ENCODE measurements around the gene CCDC40. TPM values are rescaled to one million over a fixed set of nuclear protein-coding genes. Genes with fewer than 3 reads are reported as not detected.

CCDC40 gene
- total RNA-seq, 1 experiment from 2014 or later, result 16.3 TPM

GRCh38 chr17:80146121-80147034 lies 109.9 kb downstream of the CCDC40 start (continued):
- TF ChIP-seq NFATC4 (CRISPR knock-in tag; IDR thresholded peaks at IDR 0.05) (no peak), ZBTB21 (CRISPR knock-in tag; IDR thresholded peaks at IDR 0.05; ENCODE audit: borderline replicate concordance) (no peak)
- TF ChIP-seq, protein P1, sequence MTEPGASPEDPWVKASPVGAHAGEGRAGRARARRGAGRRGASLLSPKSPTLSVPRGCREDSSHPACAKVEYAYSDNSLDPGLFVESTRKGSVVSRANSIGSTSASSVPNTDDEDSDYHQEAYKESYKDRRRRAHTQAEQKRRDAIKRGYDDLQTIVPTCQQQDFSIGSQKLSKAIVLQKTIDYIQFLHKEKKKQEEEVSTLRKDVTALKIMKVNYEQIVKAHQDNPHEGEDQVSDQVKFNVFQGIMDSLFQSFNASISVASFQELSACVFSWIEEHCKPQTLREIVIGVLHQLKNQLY (CRISPR knock-in tag; IDR thresholded peaks at IDR 0.05), result no peak

DNA sequence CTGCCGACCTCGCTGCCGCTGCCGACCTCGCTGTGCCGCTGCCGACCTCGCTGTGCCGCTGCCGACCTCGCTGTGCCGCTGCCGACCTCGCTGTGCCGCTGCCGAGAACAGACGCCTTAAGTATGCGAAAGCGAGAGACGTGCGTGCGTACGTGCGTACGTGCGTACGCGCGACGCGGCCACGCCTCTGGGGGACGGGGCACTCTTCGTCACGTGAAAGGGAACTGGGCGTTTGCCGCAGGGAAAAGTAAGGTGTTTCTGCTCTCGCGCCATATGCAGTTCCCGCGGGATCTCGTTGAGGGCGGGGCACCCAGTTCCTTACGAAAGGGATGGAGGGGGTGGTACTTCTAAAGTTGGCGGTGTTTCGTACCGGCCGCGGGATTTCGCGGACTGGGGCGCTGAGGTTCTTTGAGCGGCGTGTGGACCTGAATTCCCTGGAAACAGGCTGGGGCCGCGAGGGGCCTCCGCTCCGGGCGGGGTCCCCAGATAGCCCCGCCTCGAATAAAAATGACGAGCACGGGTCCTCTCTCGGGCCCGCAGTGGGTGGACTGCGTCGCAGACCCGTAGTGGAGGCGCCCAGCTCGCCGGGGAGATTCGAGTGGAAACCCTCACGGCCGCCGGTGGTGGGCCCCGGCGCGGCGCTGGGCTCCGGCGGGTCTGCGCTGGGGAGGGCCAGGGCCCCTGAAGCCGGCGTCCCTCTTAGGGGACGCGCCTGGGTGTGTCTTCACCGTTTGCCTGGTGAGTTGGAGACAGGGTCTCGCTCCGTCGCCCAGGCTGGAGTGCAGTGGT lies 110.8 kb downstream of the CCDC40 start, which contains the start of gene EIF4A3:
TSS of gene EIF4A3 (minus strand) at position 94 of the 788 bp plus-strand sequence. CDS start 167 bp downstream, outside the sequence.
- ChIA-PET CTCF (interaction anchor here (5.6 kb wide), 1 partner anchor 23 kb away, joined by 35 read pairs; no protein-coding TSS in a partner anchor), POLR2A (interaction anchor here (1.0 kb wide), 1 partner anchor 46 kb away, joined by 3 read pairs; the partner anchor contains the start of gene GAA)
- ATAC-seq (peak; percentile 92), DNase-seq (ENCODE audit: low spot score) (peak; percentile 99)
- Mint-ChIP-seq H3K4me1 (peaks cover 29% of the 10 kb centered on the region), H3K4me3 (peak within 1 kb of the TSS; percentile 77), H3K36me3 (peaks cover 21% of the 10 kb centered on the region), H3K27ac (peak within 1 kb of the TSS; percentile 90), H3K27me3 (ENCODE audit: low read depth) (no peaks in the 10 kb centered on the region; the same call in 1 of the 2 replicates), H3K9me3 (0 out of 2 replicates have a peak, but pooled peaks cover under 1% of the 10 kb centered on the region)
- TF ChIP-seq GRHL2 (CRISPR knock-in tag; IDR thresholded peaks at IDR 0.05; ENCODE audit: insufficient replicate concordance, severe bottlenecking) (no peak), USF1 (CRISPR knock-in tag; IDR thresholded peaks at IDR 0.05) (peak; percentile 91), FOXK1 (CRISPR knock-in tag; IDR thresholded peaks at IDR 0.05) (peak; percentile 94; the same call in 1 of the 2 replicates), SMAD3 (CRISPR knock-in tag; IDR thresholded peaks at IDR 0.05; ENCODE audit: borderline replicate concordance) (peak; percentile 61; the same call in 1 of the 2 replicates), FOXP1 (CRISPR knock-in tag; IDR thresholded peaks at IDR 0.05; ENCODE audit: borderline replicate concordance) (peak; percentile 65; the same call in 1 of the 2 replicates), TP53 (CRISPR knock-in tag; IDR thresholded peaks at IDR 0.05) (peak; percentile 87; the same call in 1 of the 2 replicates), CREB1 (CRISPR knock-in tag; IDR thresholded peaks at IDR 0.05) (peak; percentile 60; the same call in 1 of the 2 replicates), ZNF263 (CRISPR knock-in tag; IDR thresholded peaks at IDR 0.05; ENCODE audit: low read depth) (peak; percentile 44; the same call in 1 of the 2 replicates), ZBTB21 (CRISPR knock-in tag; IDR thresholded peaks at IDR 0.05; ENCODE audit: borderline replicate concordance) (peak; percentile 91; the same call in 1 of the 2 replicates), CREM (CRISPR knock-in tag; IDR thresholded peaks at IDR 0.05) (peak; percentile 76; the same call in 1 of the 2 replicates), ZNF232 (CRISPR knock-in tag; IDR thresholded peaks at IDR 0.05) (0 out of 2 replicates have a peak, but pooled peaks have one; percentile 21), ETV6 (CRISPR knock-in tag; IDR thresholded peaks at IDR 0.05) (0 out of 2 replicates have a peak, but pooled peaks have one; percentile 52), SP1 (CRISPR knock-in tag; conservative IDR thresholded peaks at IDR 0.05) (peak; percentile 99)
- TF ChIP-seq, protein P2, sequence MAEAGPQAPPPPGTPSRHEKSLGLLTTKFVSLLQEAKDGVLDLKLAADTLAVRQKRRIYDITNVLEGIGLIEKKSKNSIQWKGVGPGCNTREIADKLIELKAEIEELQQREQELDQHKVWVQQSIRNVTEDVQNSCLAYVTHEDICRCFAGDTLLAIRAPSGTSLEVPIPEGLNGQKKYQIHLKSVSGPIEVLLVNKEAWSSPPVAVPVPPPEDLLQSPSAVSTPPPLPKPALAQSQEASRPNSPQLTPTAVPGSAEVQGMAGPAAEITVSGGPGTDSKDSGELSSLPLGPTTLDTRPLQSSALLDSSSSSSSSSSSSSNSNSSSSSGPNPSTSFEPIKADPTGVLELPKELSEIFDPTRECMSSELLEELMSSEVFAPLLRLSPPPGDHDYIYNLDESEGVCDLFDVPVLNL (CRISPR knock-in tag; IDR thresholded peaks at IDR 0.05; ENCODE audit: borderline replicate concordance, low read depth), result 0 out of 2 replicates have a peak, but pooled peaks have one; percentile 16
- TF ChIP-seq, protein P3, sequence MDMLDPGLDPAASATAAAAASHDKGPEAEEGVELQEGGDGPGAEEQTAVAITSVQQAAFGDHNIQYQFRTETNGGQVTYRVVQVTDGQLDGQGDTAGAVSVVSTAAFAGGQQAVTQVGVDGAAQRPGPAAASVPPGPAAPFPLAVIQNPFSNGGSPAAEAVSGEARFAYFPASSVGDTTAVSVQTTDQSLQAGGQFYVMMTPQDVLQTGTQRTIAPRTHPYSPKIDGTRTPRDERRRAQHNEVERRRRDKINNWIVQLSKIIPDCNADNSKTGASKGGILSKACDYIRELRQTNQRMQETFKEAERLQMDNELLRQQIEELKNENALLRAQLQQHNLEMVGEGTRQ (CRISPR knock-in tag; IDR thresholded peaks at IDR 0.05), result peak; percentile 94
- TF ChIP-seq, protein P4, sequence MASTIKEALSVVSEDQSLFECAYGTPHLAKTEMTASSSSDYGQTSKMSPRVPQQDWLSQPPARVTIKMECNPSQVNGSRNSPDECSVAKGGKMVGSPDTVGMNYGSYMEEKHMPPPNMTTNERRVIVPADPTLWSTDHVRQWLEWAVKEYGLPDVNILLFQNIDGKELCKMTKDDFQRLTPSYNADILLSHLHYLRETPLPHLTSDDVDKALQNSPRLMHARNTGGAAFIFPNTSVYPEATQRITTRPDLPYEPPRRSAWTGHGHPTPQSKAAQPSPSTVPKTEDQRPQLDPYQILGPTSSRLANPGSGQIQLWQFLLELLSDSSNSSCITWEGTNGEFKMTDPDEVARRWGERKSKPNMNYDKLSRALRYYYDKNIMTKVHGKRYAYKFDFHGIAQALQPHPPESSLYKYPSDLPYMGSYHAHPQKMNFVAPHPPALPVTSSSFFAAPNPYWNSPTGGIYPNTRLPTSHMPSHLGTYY (CRISPR knock-in tag; IDR thresholded peaks at IDR 0.05), result no peak
- TF ChIP-seq, protein P5, sequence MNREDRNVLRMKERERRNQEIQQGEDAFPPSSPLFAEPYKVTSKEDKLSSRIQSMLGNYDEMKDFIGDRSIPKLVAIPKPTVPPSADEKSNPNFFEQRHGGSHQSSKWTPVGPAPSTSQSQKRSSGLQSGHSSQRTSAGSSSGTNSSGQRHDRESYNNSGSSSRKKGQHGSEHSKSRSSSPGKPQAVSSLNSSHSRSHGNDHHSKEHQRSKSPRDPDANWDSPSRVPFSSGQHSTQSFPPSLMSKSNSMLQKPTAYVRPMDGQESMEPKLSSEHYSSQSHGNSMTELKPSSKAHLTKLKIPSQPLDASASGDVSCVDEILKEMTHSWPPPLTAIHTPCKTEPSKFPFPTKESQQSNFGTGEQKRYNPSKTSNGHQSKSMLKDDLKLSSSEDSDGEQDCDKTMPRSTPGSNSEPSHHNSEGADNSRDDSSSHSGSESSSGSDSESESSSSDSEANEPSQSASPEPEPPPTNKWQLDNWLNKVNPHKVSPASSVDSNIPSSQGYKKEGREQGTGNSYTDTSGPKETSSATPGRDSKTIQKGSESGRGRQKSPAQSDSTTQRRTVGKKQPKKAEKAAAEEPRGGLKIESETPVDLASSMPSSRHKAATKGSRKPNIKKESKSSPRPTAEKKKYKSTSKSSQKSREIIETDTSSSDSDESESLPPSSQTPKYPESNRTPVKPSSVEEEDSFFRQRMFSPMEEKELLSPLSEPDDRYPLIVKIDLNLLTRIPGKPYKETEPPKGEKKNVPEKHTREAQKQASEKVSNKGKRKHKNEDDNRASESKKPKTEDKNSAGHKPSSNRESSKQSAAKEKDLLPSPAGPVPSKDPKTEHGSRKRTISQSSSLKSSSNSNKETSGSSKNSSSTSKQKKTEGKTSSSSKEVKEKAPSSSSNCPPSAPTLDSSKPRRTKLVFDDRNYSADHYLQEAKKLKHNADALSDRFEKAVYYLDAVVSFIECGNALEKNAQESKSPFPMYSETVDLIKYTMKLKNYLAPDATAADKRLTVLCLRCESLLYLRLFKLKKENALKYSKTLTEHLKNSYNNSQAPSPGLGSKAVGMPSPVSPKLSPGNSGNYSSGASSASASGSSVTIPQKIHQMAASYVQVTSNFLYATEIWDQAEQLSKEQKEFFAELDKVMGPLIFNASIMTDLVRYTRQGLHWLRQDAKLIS (CRISPR knock-in tag; IDR thresholded peaks at IDR 0.05; ENCODE audit: borderline replicate concordance), result no peak
- TF ChIP-seq, protein P6, sequence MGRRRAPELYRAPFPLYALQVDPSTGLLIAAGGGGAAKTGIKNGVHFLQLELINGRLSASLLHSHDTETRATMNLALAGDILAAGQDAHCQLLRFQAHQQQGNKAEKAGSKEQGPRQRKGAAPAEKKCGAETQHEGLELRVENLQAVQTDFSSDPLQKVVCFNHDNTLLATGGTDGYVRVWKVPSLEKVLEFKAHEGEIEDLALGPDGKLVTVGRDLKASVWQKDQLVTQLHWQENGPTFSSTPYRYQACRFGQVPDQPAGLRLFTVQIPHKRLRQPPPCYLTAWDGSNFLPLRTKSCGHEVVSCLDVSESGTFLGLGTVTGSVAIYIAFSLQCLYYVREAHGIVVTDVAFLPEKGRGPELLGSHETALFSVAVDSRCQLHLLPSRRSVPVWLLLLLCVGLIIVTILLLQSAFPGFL (CRISPR knock-in tag; IDR thresholded peaks at IDR 0.05; ENCODE audit: borderline replicate concordance), result no peak

Measured in WTC11 (cell line).